ENCODE measurements around the gene TBX21.

Gene TBX21

DNA sequence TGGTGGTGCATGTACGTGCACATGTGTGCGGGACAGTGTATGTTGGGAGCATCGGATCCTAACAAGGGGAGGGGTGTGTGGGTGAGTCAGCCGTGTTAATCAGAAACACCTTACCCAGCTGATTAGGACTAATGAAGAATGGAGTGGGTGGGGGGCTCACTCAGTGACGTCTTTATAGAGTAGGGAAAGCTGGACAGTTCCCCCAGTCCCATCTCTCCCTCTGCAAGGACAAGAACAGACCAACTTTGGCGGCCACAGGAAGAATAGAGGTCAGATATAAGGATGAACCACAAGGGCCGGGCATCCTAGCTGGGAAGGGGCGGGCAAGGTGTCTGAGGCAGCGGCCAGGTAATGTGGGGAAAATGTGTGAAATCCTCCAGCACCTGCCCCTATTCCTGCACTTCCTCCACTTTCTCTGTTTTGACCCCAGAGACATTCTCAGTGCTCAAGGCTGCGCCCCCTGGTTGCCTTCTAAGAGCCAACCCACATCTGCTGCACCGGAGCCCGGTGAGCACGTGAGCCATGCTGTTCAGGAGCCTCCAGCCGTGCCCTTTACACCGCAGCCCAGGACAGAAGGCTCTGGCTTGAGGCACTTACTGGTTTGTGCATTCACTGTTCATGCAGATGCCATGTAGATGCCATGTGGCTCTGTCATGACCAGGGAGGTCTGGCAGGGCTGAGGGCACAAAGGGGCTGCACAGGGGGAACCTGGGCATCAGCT, 18.9 kb upstream of the TBX21 start:
- DNase-seq (ENCODE audit: low spot score) = no peak

DNA sequence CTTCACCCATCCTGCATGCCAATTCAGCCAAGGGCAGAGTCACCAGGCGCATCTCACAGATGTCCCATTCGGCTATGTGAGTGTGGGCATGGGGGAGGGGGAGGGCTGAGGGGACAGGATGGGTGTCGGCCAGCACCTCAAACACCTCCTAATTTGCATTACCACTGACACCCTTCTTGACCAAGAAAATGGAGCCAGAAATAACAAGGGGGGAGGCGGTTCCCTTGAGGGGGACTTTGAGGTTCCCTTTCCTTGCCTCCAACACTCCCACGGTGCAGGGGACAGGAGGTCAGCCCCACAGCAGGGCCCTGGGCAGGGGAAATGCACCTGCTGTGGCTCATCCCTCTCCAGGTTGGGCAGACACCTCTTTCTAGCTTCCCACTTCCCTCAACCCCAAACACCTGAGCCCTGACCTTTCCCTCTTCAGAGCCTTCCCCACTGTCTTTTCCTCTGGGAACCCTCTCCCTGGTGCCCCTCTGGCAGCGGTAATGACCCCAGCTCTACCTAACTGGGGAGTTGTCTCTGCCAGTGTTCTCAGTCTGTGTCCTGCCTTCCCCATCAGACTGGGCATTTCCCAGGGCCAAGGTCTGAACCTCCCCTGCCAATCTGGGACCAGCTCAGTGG, 18.2 kb upstream of the TBX21 start:
- DNase-seq (ENCODE audit: low spot score) = no peak

GRCh38 chr17:47715669-47716325, 17.2 kb upstream of the TBX21 start:
- DNase-seq (ENCODE audit: low spot score) = no peak

DNA sequence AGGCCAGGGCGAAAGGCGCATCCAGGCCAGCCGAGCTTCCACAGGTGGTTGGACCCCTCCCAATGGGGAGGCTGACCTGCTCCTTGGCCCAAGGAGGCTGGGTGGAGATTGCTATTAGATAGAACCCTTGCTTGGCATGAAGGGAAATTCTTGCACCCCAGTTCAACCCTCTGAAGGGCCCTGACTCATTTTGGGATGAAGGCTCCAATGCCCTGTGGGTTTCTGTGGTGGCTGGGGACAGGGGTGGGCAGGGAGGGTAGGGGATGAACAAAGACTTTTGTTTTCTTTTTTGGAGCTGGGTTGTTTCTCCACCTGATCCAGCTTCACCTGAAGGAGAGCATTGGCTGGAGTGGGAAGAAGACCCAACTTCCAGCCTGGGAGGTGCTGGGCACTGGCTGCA, 16.7 kb upstream of the TBX21 start:
- no peak for DNase-seq (ENCODE audit: low spot score)

GRCh38 chr17:47717261-47717697, 15.8 kb upstream of the TBX21 start:
- DNase-seq (ENCODE audit: low spot score) = no peak

DNA sequence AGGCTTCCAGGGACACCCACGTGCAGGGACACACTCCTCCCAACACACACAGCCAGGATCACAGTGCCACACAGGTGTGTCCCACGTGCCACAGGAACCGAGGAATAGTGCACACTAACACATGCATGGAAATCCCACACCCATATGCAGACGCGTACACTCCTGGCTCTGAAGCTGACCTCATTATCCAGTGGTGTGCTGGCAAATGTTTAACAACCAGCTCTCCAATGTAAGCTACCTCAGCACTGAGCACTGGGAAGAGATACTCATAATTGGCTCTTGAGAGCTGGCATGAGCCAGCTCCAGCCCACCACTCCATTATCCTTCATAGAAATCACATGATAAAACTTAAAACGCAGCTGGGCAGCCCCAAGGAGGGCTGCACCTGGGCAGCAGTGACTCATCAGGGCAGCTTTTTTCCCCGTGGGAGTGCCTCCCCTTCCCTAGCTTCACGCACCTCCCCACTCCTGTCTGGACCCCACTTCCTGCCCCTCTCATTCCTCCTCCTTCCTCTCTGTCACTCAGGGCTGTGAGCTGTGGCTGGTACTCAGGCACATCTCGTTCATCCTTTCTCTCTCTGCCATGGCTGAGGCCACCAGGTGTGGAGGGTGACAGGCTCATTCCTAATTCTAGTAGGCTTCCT, 14.9 kb upstream of the TBX21 start:
- no peak for DNase-seq (ENCODE audit: low spot score)

DNA sequence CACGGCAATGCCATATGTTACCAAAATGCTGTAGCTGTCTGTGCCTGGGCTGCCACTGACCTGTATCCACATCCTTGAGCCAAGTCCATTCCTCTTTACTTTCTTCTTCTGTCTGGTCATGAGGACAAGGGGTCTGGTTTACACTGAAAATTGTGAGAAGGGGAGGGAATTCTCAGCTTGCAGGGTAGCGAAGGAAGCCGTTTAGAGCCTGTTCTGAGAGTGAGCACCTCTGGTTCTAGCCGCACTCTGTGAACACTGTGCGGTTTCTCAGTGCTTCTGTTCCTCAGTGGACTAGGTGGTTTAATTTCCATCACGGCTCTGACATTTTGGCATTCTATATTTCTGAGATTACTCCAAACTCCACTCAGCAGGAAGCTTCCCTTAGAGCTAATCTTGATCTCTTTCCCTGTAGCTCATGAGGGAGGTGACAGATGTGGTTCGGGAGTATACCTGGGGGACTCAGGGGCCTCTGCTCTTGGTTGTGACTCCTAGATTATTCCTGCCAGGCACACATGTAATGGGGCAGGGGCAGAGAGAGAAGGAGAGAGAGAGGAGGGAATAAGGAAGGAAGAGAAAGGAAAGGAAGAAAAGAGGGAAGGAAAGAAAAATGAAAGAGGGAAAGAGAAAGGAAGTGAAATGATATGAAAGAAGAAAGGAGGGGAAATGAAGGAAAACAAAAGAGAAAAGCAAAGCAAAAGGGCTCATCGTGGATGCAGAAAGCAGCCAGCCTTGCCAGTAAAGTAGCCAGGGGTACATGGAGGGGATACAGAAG, 14.2 kb upstream of the TBX21 start:
- DNase-seq (ENCODE audit: low spot score) = no peak

DNA sequence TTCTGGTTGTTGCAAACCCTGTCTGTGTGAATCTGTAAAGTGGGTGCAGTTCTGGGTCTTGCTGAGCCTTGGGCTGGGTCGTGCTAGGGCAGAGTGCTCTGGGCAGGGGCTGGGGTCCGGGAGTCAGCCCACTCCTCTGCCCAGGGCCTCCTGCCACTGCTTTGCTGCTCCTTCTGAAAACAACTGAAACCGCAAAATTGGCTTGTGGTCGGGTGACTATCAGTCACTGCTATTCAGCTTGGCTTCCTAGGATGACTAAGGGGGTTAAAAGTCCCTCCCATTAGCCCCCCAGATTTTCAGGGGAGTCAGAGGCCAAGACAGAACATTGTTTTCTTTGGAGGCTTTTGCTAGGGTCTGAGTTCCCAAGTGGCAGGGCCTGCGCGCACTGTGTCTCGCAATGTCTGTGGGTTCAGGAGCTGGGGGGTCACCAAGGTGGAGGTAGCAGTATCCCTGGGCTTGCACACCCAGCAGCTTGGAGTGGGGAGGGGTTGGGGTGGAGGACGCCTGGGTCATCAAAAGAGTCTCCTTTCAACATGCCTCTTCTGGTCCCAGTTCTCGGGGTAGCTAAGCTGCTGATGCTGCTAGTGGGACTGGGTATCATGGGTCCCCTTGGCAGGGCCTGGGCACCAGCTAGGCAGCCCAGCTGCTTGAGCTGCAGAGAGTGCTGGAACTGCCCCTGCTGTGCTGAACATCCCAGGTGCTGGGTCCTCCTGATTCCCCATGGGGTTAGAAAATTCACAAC, 13.5 kb upstream of the TBX21 start:
- no peak for DNase-seq (ENCODE audit: low spot score)

GRCh38 chr17:47720196-47720595, 12.8 kb upstream of the TBX21 start:
- no peak for DNase-seq (ENCODE audit: low spot score)

- DNase-seq (ENCODE audit: low spot score) = no peak
These were observed 12.1 kb upstream of the TBX21 start for GRCh38 chr17:47720754-47721533.

DNA sequence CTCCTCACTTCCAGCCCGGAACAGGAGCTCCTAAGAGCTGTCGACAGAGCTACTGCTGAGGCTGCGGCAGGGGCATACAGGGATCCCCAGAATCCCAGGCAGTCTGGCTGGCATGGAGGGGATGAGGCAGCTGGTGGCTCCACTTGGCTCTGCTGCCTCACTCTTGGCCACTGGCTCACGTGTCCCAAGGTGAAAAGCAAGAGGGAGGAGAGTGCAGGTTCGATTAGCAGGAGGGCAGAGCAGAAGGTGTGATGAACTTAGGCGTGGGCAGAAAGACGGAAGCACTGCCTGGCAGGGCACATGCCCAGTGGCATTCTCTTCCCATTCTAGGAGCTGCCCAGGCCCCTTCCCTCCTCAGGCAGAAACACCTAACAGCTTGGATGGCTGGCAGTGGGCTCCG, 11.3 kb upstream of the TBX21 start:
- DNase-seq (ENCODE audit: low spot score) = no peak

DNA sequence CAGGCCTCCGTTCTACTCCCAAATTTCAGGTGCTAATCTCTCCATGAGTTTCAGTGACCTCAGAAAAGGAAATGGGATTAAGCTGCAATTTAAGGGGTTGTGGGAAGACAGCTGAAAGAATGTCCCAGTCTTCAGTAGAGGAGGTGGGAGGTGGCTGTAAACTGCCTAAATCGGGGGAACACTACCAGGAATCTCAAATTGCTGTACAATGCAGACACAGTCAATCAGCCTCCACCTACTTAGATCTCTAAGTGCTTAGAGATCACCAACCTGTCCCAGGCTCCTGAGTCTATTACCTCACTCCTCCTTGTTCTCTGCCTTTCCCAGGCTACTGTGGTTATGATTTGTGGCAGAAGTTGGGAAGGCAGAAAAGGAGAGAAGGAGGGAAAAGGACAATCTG, 8.3 kb upstream of the TBX21 start:
- DNase-seq (ENCODE audit: low spot score) = no peak

GRCh38 chr17:47725446-47726111, 7.5 kb upstream of the TBX21 start:
- DNase-seq (ENCODE audit: low spot score) = no peak

- no peak for DNase-seq (ENCODE audit: low spot score)
These were observed 6.0 kb upstream of the TBX21 start for GRCh38 chr17:47726796-47727703.

GRCh38 chr17:47727704-47728036, 5.4 kb upstream of the TBX21 start:
- no peak for DNase-seq (ENCODE audit: low spot score)

DNA sequence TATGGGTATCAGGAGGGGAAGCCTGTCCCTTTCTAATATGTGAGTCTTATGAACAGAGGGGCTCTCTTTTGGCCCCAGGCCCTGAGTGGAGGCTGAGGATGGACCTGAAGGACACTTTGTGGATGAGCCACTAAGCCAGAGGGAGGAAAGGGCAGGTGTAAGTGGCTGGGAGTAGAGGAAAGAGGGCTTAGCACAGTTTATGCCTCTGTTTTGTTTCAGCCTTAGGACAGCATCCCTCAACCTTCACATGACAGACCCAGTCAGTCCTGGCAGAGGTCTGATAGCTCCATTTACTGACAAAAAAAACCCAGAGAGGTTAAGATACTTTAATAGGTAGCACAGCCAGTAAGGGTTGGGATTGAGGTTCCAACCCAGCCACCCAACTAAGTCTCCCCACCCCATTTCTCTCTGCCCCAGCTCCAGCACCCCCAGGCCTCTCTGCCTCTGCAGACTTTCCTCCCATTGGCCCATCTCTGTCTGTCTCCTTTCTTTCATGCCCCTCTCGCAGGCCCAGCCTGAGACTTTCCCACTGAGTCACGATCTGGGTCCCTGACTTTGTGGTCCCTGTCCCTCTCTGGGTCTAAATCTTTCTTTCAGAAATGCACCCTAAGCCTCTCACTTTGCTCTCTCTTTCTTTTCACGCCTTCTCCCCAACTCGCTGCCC, 4.7 kb upstream of the TBX21 start:
- no peak for DNase-seq (ENCODE audit: low spot score)

DNA sequence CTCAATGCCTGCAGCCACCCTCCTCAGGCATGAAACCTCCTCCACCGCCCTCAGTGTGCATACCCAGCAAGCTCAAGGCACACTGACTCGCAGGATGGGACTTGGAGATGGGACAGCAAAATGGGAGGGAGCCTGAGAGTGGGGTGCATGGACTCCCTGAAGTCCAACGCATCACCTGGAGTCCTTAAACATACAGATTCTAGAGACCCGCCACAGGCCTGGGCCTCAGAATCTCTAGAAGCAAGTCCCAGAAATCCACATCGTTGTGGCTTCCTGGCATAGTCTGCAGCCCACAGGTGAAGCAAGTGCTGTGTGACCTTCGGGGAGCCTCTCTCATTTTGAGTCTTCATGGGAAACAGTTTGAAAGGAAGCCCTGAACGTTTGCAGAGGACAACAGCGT, 3.6 kb upstream of the TBX21 start:
- DNase-seq (ENCODE audit: low spot score) = no peak

- no peak for DNase-seq (ENCODE audit: low spot score)
These were observed 2.4 kb upstream of the TBX21 start for GRCh38 chr17:47730681-47731080.

DNA sequence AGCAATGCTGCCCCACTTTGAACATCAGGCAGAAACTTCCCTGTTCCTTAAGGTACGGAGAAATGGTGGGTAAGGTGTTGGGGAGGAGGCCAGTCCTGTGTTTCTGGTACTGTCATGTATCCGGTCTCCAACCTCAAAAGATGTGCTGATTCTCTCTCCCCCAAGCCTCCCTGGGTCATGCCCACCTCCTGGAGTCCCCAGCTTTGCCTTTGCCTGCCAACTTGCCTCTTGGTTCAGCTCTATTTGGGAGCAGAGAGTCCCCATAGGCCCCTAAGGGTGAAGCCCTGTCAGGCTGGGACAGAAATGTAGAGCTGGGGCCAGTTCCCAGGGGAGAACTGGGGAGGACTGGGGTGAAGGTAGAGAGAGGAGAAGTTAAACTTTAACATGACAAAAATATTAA, 1.6 kb upstream of the TBX21 start:
- no peak for DNase-seq (ENCODE audit: low spot score)

Measured in hematopoietic multipotent progenitor cell treated with erythropoietin and hydrocortisone succinate and interleukin-3 and kit ligand, for 15 days (in vitro differentiated cells).